Measurements from ENCODE around the gene CFB. TPM values are rescaled to one million over a fixed set of nuclear protein-coding genes. Genes with fewer than 3 reads are reported as not detected.

CFB gene
- total and polyA plus RNA-seq, 2 of the 13 experiments (the other 11 are each of a cell fraction or from before 2014, with no cell fraction given) = 171 to 513 TPM

GRCh38 chr6:31971993-31972708 lies 26.3 kb downstream of the CFB start, which contains the start of gene DXO (continued):
- TF ChIP-seq TRIM22 (IDR thresholded peaks at IDR 0.05) = no peak
- TF ChIP-seq MIER3 (CRISPR knock-in tag; IDR thresholded peaks at IDR 0.05; ENCODE audit: borderline replicate concordance) = 0 out of 2 replicates have a peak, but pooled peaks have one; percentile 42
- peak; percentile 84 for TF ChIP-seq IRF2 (CRISPR knock-in tag; IDR thresholded peaks at IDR 0.05)
- TF ChIP-seq KAT2B (IDR thresholded peaks at IDR 0.05; ENCODE audit: borderline replicate concordance, low read depth, low read length) = no peak
- TF ChIP-seq ZNF496 (CRISPR knock-in tag; IDR thresholded peaks at IDR 0.05; ENCODE audit: insufficient replicate concordance) = no peak
- TF ChIP-seq ZNF263 (CRISPR knock-in tag; IDR thresholded peaks at IDR 0.05) = peak; percentile 38; the same call in 1 of the 2 replicates
- no peak for TF ChIP-seq PRDM4 (CRISPR knock-in tag; IDR thresholded peaks at IDR 0.05; ENCODE audit: borderline replicate concordance)
- TF ChIP-seq NFKB2 (CRISPR knock-in tag; IDR thresholded peaks at IDR 0.05; ENCODE audit: borderline replicate concordance) = peak; percentile 81; the same call in 1 of the 2 replicates
- 0 out of 2 replicates have a peak, but pooled peaks have one; percentile 27 for TF ChIP-seq FIP1L1 (IDR thresholded peaks at IDR 0.05; ENCODE audit: borderline replicate concordance, insufficient read depth, low read depth, low read length)
- TF ChIP-seq PHF8 (CRISPR knock-in tag; IDR thresholded peaks at IDR 0.05) = peak; percentile 94
- no peak for TF ChIP-seq ZNF17 (CRISPR knock-in tag; IDR thresholded peaks at IDR 0.05)
- no peak for TF ChIP-seq RARG (CRISPR knock-in tag; IDR thresholded peaks at IDR 0.05; ENCODE audit: low read depth)
- peak; percentile 64; the same call in 1 of the 2 replicates for TF ChIP-seq KLF13 (CRISPR knock-in tag; IDR thresholded peaks at IDR 0.05)
- no peak; the same call in 1 of the 2 replicates for TF ChIP-seq ZMYM3 (CRISPR knock-in tag; IDR thresholded peaks at IDR 0.05)
- TF ChIP-seq TEAD3 (CRISPR knock-in tag; optimal IDR thresholded peaks at IDR 0.05; ENCODE audit: borderline replicate concordance) = peak; percentile 97
- TF ChIP-seq ZNF850 (CRISPR knock-in tag; conservative IDR thresholded peaks at IDR 0.05) = no peak
- TF ChIP-seq ZKSCAN1 (IDR thresholded peaks at IDR 0.05; ENCODE audit: low read length) = no peak
- TF ChIP-seq ZNF563 (CRISPR knock-in tag; IDR thresholded peaks at IDR 0.05) = peak; percentile 83; the same call in 1 of the 2 replicates
- peak; percentile 47 for TF ChIP-seq MTF1 (CRISPR knock-in tag; IDR thresholded peaks at IDR 0.05)
- TF ChIP-seq SOX6 (IDR thresholded peaks at IDR 0.05) = no peak
- TF ChIP-seq SOX6 (CRISPR knock-in tag; IDR thresholded peaks at IDR 0.05) = peak; percentile 80
- TF ChIP-seq ZNF616 (CRISPR knock-in tag; IDR thresholded peaks at IDR 0.05; ENCODE audit: low read depth) = peak; percentile 74; the same call in 1 of the 2 replicates
- TF ChIP-seq TFDP1 (CRISPR knock-in tag; IDR thresholded peaks at IDR 0.05; ENCODE audit: borderline replicate concordance) = peak; percentile 82; the same call in 1 of the 2 replicates
- TF ChIP-seq ATRX (CRISPR knock-in tag; IDR thresholded peaks at IDR 0.05; ENCODE audit: borderline replicate concordance) = no peak
- peak; percentile 86 for TF ChIP-seq YEATS4 (CRISPR knock-in tag; IDR thresholded peaks at IDR 0.05; ENCODE audit: borderline replicate concordance)
- TF ChIP-seq ZBTB38 (CRISPR knock-in tag; IDR thresholded peaks at IDR 0.05) = peak; percentile 51; the same call in 1 of the 2 replicates
- no peak for TF ChIP-seq ZNF7 (CRISPR knock-in tag; IDR thresholded peaks at IDR 0.05)
